Suppressor macrophage treated with lipopolysaccharide for 1 hour (primary cell): ENCODE measurements around the gene MAML2.

Source experiments
- DNase-seq, 3 donors: peaks; one replicate each; pipeline ENCODE4 v3.0.0-alpha.2; 2020 to 2022

MAML2 gene

GRCh38 chr11:96092511-96092910 lies 250.5 kb downstream of the MAML2 start:
- no peak for DNase-seq

- no peak for DNase-seq
Measured at GRCh38 chr11:96091476-96091875, 251.5 kb downstream of the MAML2 start.

- no peak for DNase-seq
Measured at GRCh38 chr11:96090711-96091110, 252.3 kb downstream of the MAML2 start.

- DNase-seq, result no peak
Measured at GRCh38 chr11:96088914-96089313, 254.1 kb downstream of the MAML2 start.

GRCh38 chr11:96086111-96086510 lies 256.9 kb downstream of the MAML2 start:
- DNase-seq, result no peak

- DNase-seq, result no peak
Measured at GRCh38 chr11:96085319-96085930, 257.6 kb downstream of the MAML2 start.

- DNase-seq, result no peak
Measured at GRCh38 chr11:96084610-96085318, 258.2 kb downstream of the MAML2 start.

GRCh38 chr11:96082936-96083335 lies 260.1 kb downstream of the MAML2 start:
- no peak for DNase-seq

- no peak for DNase-seq
Measured at GRCh38 chr11:96082002-96082899, 260.7 kb downstream of the MAML2 start.

GRCh38 chr11:96081561-96081960 lies 261.4 kb downstream of the MAML2 start:
- DNase-seq, result no peak

- no peak for DNase-seq
Measured at GRCh38 chr11:96079691-96080090, 263.3 kb downstream of the MAML2 start.

GRCh38 chr11:96075532-96075959 lies 267.4 kb downstream of the MAML2 start:
- peak; percentile 90 to 99 (median 96) for DNase-seq

GRCh38 chr11:96074551-96075310 lies 268.3 kb downstream of the MAML2 start:
- no peak for DNase-seq

- DNase-seq, result no peak
Measured at GRCh38 chr11:96073536-96073935, 269.5 kb downstream of the MAML2 start.

- no peak for DNase-seq
Measured at GRCh38 chr11:96072592-96072991, 270.4 kb downstream of the MAML2 start.

GRCh38 chr11:96070453-96070852 lies 272.5 kb downstream of the MAML2 start:
- DNase-seq, result no peak

- no peak for DNase-seq
Measured at GRCh38 chr11:96067160-96067559, 275.8 kb downstream of the MAML2 start.

GRCh38 chr11:96065379-96065778 lies 277.6 kb downstream of the MAML2 start:
- no peak for DNase-seq

GRCh38 chr11:96063886-96064285 lies 279.1 kb downstream of the MAML2 start:
- DNase-seq, result no peak

- no peak for DNase-seq
Measured at GRCh38 chr11:96063053-96063452, 279.9 kb downstream of the MAML2 start.

- DNase-seq, result peak; percentile 37 to 89 (median 70)
Measured at GRCh38 chr11:96062134-96062533, 280.9 kb downstream of the MAML2 start.

- DNase-seq, result no peak
Measured at GRCh38 chr11:96061730-96062129, 281.3 kb downstream of the MAML2 start.

GRCh38 chr11:96061069-96061468 lies 281.9 kb downstream of the MAML2 start:
- peak; percentile 31 to 67 (median 52) for DNase-seq
